Fibroblast of skin of right quadriceps (primary cell): ENCODE data around the gene QRFP.
A peak's percentile ranks its signal among the peaks of the same experiment; 100 is the strongest.
"Not testable (repeated sequence)": the region's sequence is repeated elsewhere in the genome, so short reads cannot be mapped to it uniquely, and the experiment has no call there.

ENCODE experiments used
- DNase-seq: peaks from one replicate; pipeline ENCODE4 v3.0.0-alpha.2; 2013

QRFP gene

GRCh38 chr9:130918826-130919558 is 22.4 kb upstream of the QRFP start:
- DNase-seq, result no peak

GRCh38 chr9:130918101-130918825 is 21.7 kb upstream of the QRFP start:
- no peak for DNase-seq

- no peak for DNase-seq
These were observed 20.8 kb upstream of the QRFP start for GRCh38 chr9:130917168-130917960.

DNA sequence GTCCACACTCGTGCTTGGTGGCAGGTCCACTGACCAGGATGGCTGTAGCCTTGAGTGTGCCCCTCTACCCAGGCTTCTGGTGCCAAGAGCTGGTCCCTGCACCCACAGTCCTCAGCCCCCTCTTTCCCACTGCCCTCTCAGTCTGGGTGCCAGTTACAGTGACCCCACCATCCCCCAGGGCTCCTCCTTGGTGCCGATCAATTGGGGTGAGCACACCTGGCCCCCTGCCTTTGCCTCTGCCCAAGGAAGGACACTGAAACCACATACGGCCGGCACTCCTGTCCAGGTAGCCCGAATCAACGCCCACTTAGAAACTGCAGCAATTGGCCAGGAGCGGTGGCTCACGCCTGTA is 18.5 kb upstream of the QRFP start:
- DNase-seq, result no peak

DNA sequence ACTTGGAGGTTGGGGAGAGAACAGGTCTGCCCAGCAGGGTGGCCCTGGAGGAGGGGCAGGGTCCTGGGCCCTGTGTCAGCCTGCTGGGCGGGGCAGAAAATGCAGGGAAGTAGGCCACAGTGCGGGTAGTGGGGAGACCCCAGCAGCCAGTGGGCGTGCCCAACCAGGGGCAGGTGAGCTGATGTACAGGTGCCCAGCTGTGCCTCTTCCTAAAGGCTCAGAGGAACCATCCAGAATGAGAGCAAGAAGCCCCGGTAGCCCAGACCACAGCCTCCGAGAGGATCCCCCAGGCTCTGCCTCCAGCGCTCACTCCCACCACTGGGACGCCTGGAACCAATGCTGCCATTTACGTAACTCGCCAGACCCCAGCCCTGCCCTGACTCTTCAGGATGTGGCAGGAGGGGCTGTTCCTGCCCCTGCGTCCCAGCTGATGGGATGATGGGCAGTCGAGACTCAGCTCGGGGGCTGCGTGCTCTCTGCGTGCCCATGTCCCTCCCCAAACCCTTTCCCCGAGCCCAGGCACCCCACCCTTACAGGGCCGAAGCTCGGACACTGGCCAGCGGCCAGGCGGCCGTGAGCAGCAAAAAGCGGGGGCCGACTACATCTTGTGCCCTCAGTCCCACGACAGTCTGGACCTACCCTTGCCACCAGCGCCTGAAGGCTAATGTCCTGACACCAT is 17.9 kb upstream of the QRFP start:
- no peak for DNase-seq

DNA sequence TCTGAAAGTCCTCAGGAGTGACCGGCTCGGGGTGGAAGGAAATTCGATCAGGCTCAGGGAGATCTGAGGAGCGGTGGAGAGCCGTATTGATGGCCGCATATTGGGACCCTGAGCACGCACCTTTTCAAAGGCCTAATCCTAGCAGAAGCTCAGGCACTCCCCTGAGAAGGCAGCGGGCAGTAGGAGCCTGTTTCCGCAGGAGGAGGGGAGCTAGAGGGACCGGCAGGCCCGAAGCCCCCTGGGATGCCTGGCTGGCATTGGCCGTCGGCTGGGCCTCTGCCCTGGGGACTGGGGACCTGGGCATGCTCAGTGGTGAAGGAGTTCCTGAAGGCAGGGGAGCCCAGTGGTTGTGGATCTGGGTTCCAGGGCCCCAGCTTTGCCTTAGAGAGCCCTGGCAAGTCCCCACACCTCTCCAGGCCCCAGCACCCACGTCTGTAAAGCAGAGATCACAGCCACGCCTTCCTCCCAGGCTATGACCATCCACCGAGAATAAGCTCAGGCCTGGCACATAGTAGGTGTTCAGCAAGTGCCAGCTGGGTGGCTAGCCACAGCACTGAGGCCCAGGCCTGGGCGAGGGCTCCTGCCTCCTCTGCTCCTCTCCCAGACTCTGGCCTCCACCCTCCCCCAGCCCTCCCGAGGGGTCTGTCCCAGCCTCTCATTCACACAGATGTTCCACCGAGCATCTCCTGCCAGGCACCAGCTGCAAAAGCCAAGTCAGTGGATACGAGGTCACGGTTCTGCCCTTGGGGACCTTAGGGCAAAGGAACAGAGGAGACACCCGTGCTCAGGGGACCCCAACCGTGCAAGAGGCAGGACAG is 17.2 kb upstream of the QRFP start:
- DNase-seq, result no peak

DNA sequence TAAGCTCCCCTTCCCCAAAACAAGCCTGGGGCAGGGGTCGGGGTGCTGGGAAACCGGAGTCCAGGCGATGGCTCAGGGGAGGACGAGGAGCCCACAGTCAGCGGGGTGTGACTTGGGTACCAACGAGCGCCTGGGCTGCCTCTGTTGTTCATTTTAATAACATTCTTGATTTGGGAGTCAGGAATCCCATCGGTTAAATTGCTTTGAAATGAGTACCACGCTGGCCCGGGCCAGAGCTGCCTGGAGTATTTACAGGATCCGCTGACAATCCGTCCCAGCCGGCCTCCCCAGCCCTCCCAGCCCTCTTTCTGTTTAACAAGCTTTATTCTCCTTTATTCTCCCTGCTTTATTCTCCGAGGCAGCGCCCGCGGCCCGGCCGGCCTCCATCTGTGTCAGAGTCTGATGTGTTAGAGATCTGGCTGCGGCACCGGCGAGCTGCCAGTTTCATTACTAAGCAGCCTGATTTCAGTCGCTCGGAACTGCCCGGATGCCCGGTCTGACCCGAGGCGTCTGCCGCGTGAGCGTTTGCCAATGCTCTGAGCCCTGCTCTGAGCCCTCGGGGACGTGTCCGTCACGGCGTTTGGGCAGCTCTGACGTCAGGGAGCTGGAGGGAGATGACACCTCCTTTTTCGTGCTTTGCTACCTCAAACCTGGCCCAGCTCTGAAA is 16.5 kb upstream of the QRFP start:
- DNase-seq, result peak; percentile 47

- no peak for DNase-seq
These were observed 14.8 kb upstream of the QRFP start for GRCh38 chr9:130911254-130912049.

- DNase-seq, result not testable (repeated sequence)
These were observed 14.1 kb upstream of the QRFP start for GRCh38 chr9:130910670-130911069.

GRCh38 chr9:130910041-130910440 is 13.4 kb upstream of the QRFP start:
- not testable (repeated sequence) for DNase-seq

- DNase-seq, result no peak
These were observed 12.3 kb upstream of the QRFP start for GRCh38 chr9:130908878-130909355.

DNA sequence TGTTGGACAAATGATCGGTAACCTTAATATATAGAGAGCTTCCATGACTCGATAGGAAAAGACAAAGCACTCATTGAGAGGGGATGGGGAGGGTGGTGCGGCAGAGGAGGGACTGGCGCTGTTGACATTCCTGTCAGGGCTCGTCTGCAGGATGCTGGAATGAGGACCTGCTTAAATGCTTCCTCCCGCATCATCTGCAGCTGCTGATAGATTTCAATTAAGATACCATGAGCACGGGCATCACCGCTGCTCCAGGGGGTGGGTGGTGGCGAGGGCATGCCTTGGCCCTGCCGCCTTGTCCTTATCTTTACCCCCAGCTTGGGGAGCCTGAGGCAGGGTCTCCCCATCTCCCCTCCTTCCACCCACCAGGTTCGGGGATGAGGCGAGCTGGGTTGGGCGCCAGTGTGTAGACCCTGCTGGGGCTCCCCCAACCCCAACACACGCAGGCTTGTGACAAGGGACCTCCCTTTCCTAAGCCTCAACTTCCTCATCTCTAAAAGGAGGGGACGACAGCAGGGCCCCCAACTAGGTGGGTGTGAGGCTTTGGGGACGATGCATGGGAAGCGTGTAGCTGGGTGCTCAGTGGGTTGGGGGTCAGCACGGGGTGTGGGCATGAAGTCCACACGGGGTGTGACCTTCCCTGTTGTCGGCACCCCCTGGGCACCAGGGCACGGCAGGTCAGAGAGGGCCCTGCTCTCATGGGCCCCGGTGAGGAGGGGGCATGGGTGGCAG is 11.7 kb upstream of the QRFP start:
- DNase-seq, result no peak

- no peak for DNase-seq
These were observed 10.3 kb upstream of the QRFP start for GRCh38 chr9:130906735-130907416.

GRCh38 chr9:130905902-130906734 is 9.5 kb upstream of the QRFP start:
- DNase-seq, result no peak

DNA sequence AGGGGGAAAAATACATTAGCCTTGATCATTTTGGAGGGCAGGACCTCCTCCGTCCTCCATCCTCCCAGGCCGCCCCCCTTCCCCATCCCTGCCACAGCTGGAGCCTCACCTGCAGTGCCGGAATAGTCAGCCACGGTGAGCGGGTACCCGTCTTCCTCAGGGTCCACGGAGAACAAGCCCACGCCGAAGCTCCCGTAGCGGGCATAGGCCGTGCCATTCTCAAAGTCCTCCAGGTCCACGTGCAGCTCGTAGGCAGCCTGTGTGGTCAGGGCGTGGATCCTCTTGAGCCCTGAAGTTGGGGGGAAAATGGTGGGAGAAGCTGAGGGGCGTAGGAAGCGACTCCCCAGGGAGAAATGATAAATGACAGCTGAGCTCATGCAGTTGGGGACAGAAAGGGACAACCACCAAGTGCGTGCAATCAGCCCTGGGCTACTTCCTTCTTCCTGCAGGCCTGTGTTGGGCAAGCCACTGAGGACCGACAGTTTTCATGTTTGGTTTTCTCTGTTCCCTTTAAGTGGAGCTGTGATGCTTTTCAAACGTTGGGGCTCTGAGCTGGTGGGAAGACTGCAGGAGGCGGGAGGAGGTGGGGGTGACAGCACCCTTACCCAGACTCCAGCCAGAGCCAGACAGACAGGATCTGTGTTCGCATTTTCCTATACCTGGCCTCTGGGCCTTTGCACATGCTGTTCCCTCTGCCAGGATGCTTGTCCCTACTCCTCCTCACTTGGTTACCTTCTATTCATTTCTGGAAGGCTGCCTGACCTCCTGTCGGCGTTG is 8.7 kb upstream of the QRFP start:
- no peak for DNase-seq

DNA sequence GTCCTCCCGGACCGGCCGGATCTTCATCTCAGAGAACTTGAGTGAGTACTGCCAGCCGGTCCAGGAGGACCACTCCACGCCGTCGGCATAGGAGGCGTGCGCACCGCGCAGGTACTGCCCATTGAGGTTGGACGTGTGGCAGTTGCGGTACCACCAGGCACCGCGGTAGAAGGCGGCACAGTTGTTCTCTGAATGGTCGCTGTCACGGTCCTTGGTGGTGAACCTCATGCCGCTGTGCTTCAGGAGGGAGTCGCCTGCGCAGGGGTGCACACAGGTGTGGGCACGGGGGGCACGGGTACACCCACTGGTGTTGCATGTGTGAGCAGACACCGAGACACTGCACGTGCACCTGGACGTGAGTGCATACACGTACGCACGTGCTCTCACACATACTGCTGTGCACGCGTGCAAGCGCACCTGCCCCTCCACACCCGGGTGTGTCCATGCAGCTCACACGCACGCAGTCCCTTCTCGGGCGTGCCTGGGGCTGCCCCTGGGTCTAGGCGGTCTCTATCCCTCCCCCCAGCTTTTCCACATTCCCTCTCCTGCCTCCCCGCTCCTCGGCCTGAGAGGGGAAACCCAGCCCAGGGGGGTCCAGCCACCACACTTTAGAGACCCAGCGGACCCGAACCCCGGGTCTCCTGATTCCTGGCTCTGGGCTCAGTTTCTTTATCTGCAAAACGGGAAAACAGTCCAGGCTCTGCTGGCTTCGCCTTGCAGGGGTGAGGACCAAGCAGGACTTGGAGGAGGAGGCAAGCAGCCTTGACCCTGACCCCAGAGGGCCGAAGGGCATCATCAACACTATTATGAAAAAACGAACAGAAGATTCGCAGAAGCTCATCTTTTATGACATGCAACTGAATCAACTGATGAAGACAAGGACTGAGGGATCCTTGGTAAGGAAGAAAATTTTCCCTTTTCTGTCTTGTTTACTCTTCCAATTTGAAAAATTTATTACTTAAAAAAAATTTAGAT is 7.7 kb upstream of the QRFP start:
- DNase-seq, result no peak
